ENCODE results near the gene CIB4.

DNA sequence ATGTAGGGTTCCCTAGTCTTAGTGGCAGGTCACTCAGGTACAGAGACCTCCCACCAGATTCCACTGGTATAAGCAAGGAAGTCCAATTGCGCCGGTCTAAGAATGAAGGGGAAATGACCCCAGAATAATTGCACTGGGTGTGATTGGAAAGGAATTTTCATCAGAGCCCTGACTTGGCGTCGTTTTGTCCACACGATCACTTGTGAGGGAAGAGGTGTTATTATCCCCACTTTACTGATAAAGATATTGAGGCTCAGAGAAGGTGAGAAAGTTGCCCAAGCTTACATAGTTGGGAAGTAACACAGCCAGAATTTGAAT, 61.5 kb downstream of the CIB4 start:
- TF ChIP-seq, protein P1, sequence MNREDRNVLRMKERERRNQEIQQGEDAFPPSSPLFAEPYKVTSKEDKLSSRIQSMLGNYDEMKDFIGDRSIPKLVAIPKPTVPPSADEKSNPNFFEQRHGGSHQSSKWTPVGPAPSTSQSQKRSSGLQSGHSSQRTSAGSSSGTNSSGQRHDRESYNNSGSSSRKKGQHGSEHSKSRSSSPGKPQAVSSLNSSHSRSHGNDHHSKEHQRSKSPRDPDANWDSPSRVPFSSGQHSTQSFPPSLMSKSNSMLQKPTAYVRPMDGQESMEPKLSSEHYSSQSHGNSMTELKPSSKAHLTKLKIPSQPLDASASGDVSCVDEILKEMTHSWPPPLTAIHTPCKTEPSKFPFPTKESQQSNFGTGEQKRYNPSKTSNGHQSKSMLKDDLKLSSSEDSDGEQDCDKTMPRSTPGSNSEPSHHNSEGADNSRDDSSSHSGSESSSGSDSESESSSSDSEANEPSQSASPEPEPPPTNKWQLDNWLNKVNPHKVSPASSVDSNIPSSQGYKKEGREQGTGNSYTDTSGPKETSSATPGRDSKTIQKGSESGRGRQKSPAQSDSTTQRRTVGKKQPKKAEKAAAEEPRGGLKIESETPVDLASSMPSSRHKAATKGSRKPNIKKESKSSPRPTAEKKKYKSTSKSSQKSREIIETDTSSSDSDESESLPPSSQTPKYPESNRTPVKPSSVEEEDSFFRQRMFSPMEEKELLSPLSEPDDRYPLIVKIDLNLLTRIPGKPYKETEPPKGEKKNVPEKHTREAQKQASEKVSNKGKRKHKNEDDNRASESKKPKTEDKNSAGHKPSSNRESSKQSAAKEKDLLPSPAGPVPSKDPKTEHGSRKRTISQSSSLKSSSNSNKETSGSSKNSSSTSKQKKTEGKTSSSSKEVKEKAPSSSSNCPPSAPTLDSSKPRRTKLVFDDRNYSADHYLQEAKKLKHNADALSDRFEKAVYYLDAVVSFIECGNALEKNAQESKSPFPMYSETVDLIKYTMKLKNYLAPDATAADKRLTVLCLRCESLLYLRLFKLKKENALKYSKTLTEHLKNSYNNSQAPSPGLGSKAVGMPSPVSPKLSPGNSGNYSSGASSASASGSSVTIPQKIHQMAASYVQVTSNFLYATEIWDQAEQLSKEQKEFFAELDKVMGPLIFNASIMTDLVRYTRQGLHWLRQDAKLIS (CRISPR knock-in tag; IDR thresholded peaks at IDR 0.05; ENCODE audit: borderline replicate concordance): no peak
- no peak for TF ChIP-seq CTCF (IDR thresholded peaks at IDR 0.05)

All from WTC11 (cell line).